Nephron (organoid): Measurements from ENCODE around the gene SLC25A46.
"Not testable (repeated sequence)": the region's sequence is repeated elsewhere in the genome, so short reads cannot be mapped to it uniquely, and the experiment has no call there.

ENCODE experiments used
- H3K27ac Mint-ChIP-seq, 3 experiments: 2 replicates each; pipeline ENCODE4 v1.8.0; 2020; ENCODE audit warnings: mixed read lengths in 3 of 3, mild to moderate bottlenecking in 2 of 3, moderate library complexity in 1 of 3
- H3K27me3 Mint-ChIP-seq: 2 replicates; pipeline ENCODE4 v1.8.0; 2021; ENCODE audit warnings: low read depth, mild to moderate bottlenecking, moderate library complexity, mixed read lengths
- H3K36me3 Mint-ChIP-seq: 2 replicates; pipeline ENCODE4 v1.8.0; 2020; ENCODE audit warnings: low read depth, mixed read lengths
- H3K4me1 Mint-ChIP-seq: 2 replicates; pipeline ENCODE4 v1.8.0; 2020; ENCODE audit warnings: mixed read lengths
- H3K4me3 Mint-ChIP-seq, 3 experiments: 2 replicates each; pipeline ENCODE4 v1.8.0; 2020; ENCODE audit warnings: mild to moderate bottlenecking in 3 of 3, mixed read lengths in 3 of 3, moderate library complexity in 2 of 3
- H3K9me3 Mint-ChIP-seq: 2 replicates; pipeline ENCODE4 v1.8.0; 2020; ENCODE audit warnings: mixed read lengths
- CTCF ChIP-seq, 3 experiments: fragments of 200-600 bp; sonication (generic); IDR thresholded peaks; one replicate each; pipeline ENCODE4 v1.5.0; 2021; ENCODE audit warnings: antibody characterized with exemption in 3 of 3; ENCODE audit not compliant: unreplicated experiment in 3 of 3

SLC25A46 gene

DNA sequence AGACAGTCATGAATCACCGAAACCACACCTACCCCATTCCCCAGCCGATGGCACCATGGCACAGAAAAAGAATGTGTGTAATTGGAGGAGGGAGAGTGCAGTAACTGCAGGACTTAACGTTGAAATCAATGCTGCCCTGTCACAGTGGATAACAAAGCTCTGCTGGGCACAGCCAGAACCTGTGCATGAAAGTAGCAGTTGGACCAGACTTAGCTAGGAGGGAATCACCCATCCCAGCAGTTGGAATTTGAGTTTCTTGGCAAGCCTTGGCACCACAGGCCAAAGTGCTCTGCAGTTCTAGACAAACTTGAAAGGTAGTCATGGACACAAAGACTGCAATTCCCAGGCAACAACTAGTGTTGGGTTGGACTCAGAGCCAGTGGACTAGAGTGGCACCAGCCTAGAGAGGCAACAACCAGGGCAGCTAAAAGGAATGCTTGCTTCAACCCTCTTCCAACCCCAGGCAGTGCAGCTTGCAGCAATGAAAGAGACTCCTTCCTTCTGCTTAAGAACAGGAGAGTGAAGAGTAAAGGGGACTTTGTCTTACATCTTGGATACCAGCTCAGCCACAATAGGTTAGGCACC lies 31.5 kb upstream of the SLC25A46 start:
- Mint-ChIP-seq H3K4me3 (no peak overlapping the region), H3K27me3 (no peaks in the 10 kb centered on the region), H3K4me1 (no peaks in the 10 kb centered on the region), H3K27ac (no peak overlapping the region), H3K9me3 (no peaks in the 10 kb centered on the region), H3K36me3 (no peaks in the 10 kb centered on the region)
- no peak for TF ChIP-seq CTCF (IDR thresholded peaks at IDR 0.05; ENCODE audit: unreplicated experiment in 3 of 3)

- Mint-ChIP-seq H3K27ac (no peak overlapping the region), H3K9me3 (no peaks in the 10 kb centered on the region), H3K4me1 (no peaks in the 10 kb centered on the region), H3K4me3 (no peak overlapping the region), H3K36me3 (no peaks in the 10 kb centered on the region), H3K27me3 (no peaks in the 10 kb centered on the region)
- TF ChIP-seq CTCF (IDR thresholded peaks at IDR 0.05; ENCODE audit: unreplicated experiment in 3 of 3), result no peak
Measured at GRCh38 chr5:110716247-110717245, 22.3 kb upstream of the SLC25A46 start.

DNA sequence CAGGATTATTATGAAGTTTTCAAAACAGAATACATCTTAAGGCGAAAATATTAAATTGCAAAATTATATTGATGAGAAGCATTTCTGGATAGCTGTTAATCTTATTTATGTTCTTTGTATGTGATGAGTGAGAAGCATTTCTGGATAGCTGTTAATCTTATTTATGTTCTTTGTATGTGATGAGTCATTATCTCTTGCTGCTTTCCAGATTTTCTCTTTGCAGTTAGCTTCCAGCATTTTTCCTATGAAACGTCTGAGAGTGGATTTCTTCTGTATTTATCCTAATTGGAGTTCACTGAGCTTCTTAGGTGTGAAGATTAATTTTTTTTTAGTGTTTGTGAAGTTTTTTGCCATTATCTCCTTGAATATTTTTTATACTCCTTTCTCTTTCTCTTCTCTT lies 20.5 kb upstream of the SLC25A46 start:
- Mint-ChIP-seq H3K36me3 (no peaks in the 10 kb centered on the region), H3K27me3 (no peaks in the 10 kb centered on the region), H3K9me3 (no peaks in the 10 kb centered on the region), H3K27ac (no peak overlapping the region), H3K4me1 (no peaks in the 10 kb centered on the region), H3K4me3 (no peak overlapping the region)
- no peak for TF ChIP-seq CTCF (IDR thresholded peaks at IDR 0.05; ENCODE audit: unreplicated experiment in 3 of 3)

GRCh38 chr5:110726249-110727024 lies 12.4 kb upstream of the SLC25A46 start, which contains the start of gene TMEM232:
Gene TMEM232 (minus strand): TSS chr5:110726671. CDS start chr5:110667352, 59,319 bp downstream.
- Mint-ChIP-seq H3K9me3 (no peaks in the 10 kb centered on the region), H3K36me3 (no peaks in the 10 kb centered on the region), H3K27me3 (no peaks in the 10 kb centered on the region), H3K27ac (peak within 1 kb of the TSS; percentile 8 to 18 (median 14)), H3K4me3 (peak within 1 kb of the TSS; percentile 83 to 91 (median 90)), H3K4me1 (no peaks in the 10 kb centered on the region)
- no peak for TF ChIP-seq CTCF (IDR thresholded peaks at IDR 0.05; ENCODE audit: unreplicated experiment in 3 of 3)

DNA sequence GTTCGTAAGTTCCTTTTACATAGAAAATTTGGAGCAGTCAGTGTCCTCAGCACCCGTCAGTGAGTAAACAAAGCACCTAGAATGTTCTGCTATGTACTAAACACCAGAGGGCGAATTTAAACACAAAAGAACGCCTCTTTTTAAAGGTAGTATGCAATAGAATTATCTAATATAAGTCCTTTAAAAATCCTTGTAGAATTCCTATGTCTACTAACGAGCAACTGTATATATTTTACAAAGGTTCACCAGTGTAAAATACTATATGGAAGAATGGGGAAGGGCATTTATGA lies 11.8 kb upstream of the SLC25A46 start:
- H3K4me1 Mint-ChIP-seq, result no peaks in the 10 kb centered on the region
- no peaks in the 10 kb centered on the region for H3K27me3 Mint-ChIP-seq
- H3K27ac Mint-ChIP-seq, result peak overlapping the region; percentile 8 to 18 (median 14)
- H3K9me3 Mint-ChIP-seq, result no peaks in the 10 kb centered on the region
- peak; percentile 14 to 18 (median 18) for TF ChIP-seq CTCF (IDR thresholded peaks at IDR 0.05; ENCODE audit: unreplicated experiment in 3 of 3)
- H3K4me3 Mint-ChIP-seq, result peak overlapping the region; percentile 83 to 91 (median 90)
- peaks cover 3% of the 10 kb centered on the region for H3K36me3 Mint-ChIP-seq

GRCh38 chr5:110731499-110731898 lies 7.3 kb upstream of the SLC25A46 start:
- not testable (repeated sequence) for H3K9me3 Mint-ChIP-seq, H3K4me3 Mint-ChIP-seq, H3K27ac Mint-ChIP-seq, H3K27me3 Mint-ChIP-seq, H3K4me1 Mint-ChIP-seq
- peaks cover 10% of the 10 kb centered on the region for H3K36me3 Mint-ChIP-seq
